ENCODE results near the gene ENTPD1. TPM values are rescaled to one million over a fixed set of nuclear protein-coding genes. Genes with fewer than 3 reads are reported as not detected.
"Not testable (repeated sequence)": the region's sequence is repeated elsewhere in the genome, so short reads cannot be mapped to it uniquely, and the experiment has no call there.

ENTPD1 gene
- total RNA-seq, 1 experiment from 2014 or later: not detected

DNA sequence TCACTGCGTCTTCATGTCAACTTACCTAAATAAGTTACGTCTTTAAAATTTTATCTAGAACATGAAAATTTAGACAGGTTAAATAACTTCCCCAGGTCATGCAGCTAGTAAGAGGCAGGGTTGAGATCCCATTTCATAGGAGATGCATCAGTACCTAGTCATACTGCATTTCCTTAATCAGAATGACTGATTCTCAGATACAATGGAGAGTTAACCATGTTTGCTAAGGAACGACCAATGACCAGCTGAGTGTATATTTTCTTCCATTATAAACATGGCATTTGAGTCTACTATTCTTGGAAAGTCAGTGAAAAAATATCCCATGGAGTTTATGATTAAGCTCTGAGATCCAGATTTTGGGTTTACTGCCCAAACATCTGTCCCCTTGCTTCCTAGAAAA is 39.6 kb downstream of the ENTPD1 start:
- H3K27ac Mint-ChIP-seq (ENCODE audit: low read depth, unreplicated experiment): no peak overlapping the region
- H3K27me3 Mint-ChIP-seq (ENCODE audit: insufficient read depth, unreplicated experiment): no peaks in the 10 kb centered on the region
- no peaks in the 10 kb centered on the region for H3K9me3 Mint-ChIP-seq (ENCODE audit: unreplicated experiment)
- intact Hi-C loops (cut with micrococcal nuclease): no loop called here
- H3K4me3 Mint-ChIP-seq (ENCODE audit: unreplicated experiment): no peak overlapping the region
- no peak for TF ChIP-seq CTCF (IDR thresholded peaks at IDR 0.05; ENCODE audit: unreplicated experiment)
- DNase-seq (ENCODE audit: unreplicated experiment): no peak
- POLR2A ChIA-PET: interaction anchor here (0.6 kb wide), 1 partner anchor 990 kb away, joined by 3 read pairs; no protein-coding TSS in a partner anchor
- BruUV-seq (replicated peaks): no TSS peak
- no peaks in the 10 kb centered on the region for H3K4me1 Mint-ChIP-seq (ENCODE audit: insufficient read depth, unreplicated experiment)
- CTCF ChIA-PET: no interaction called here
- no peaks in the 10 kb centered on the region for H3K36me3 Mint-ChIP-seq (ENCODE audit: insufficient read depth, unreplicated experiment)

GRCh38 chr10:95796504-95796903 is 40.5 kb downstream of the ENTPD1 start:
- no TSS peak for BruUV-seq (replicated peaks)
- Mint-ChIP-seq H3K36me3 (ENCODE audit: insufficient read depth, unreplicated experiment) (no peaks in the 10 kb centered on the region), H3K4me1 (ENCODE audit: insufficient read depth, unreplicated experiment) (no peaks in the 10 kb centered on the region), H3K27ac (ENCODE audit: low read depth, unreplicated experiment) (no peak overlapping the region), H3K4me3 (ENCODE audit: unreplicated experiment) (no peak overlapping the region), H3K9me3 (ENCODE audit: unreplicated experiment) (no peaks in the 10 kb centered on the region), H3K27me3 (ENCODE audit: insufficient read depth, unreplicated experiment) (no peaks in the 10 kb centered on the region)
- intact Hi-C loops (cut with micrococcal nuclease): no loop called here
- ChIA-PET POLR2A (no interaction called here), CTCF (no interaction called here)
- DNase-seq (ENCODE audit: unreplicated experiment): no peak
- TF ChIP-seq CTCF (IDR thresholded peaks at IDR 0.05; ENCODE audit: unreplicated experiment): no peak

- DNase-seq (ENCODE audit: unreplicated experiment): no peak
Measured at GRCh38 chr10:95798096-95798855, 42.3 kb downstream of the ENTPD1 start.

DNA sequence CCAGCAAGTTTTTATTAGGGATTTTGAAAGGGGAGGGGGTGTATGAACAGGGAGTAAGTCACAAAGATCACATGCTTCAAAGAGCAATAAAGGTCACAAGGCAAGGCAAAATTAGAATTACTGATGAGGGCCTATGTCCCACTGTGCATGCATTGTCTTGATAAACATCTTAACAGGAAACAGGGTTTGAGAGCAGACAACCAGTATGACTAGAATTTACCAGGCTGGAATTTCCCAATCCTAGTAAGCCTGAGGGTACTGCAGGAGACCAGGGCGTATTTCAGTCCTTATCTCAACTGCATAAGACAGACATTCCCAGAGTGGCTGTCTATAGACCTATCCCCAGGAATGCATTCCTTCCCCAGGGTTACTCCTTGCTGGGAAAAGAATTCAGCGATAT is 44.3 kb downstream of the ENTPD1 start:
- BruUV-seq (replicated peaks); H3K4me3 Mint-ChIP-seq (ENCODE audit: unreplicated experiment); H3K27me3 Mint-ChIP-seq (ENCODE audit: insufficient read depth, unreplicated experiment); H3K9me3 Mint-ChIP-seq (ENCODE audit: unreplicated experiment); POLR2A ChIA-PET; H3K27ac Mint-ChIP-seq (ENCODE audit: low read depth, unreplicated experiment); DNase-seq (ENCODE audit: unreplicated experiment); intact Hi-C loops (cut with micrococcal nuclease); H3K36me3 Mint-ChIP-seq (ENCODE audit: insufficient read depth, unreplicated experiment); H3K4me1 Mint-ChIP-seq (ENCODE audit: insufficient read depth, unreplicated experiment): not testable (repeated sequence)
- CTCF ChIA-PET: interaction anchor here (0.6 kb wide), 1 partner anchor 433 kb away, joined by 3 read pairs; no protein-coding TSS in a partner anchor

More at GRCh38 chr10:95798096-95798855, 42.3 kb downstream of the ENTPD1 start:
- no peak for TF ChIP-seq CTCF (IDR thresholded peaks at IDR 0.05; ENCODE audit: unreplicated experiment)
- Mint-ChIP-seq H3K27ac (ENCODE audit: low read depth, unreplicated experiment) (no peak overlapping the region), H3K36me3 (ENCODE audit: insufficient read depth, unreplicated experiment) (no peaks in the 10 kb centered on the region), H3K4me3 (ENCODE audit: unreplicated experiment) (no peak overlapping the region), H3K9me3 (ENCODE audit: unreplicated experiment) (no peaks in the 10 kb centered on the region), H3K4me1 (ENCODE audit: insufficient read depth, unreplicated experiment) (no peaks in the 10 kb centered on the region), H3K27me3 (ENCODE audit: insufficient read depth, unreplicated experiment) (no peaks in the 10 kb centered on the region)
- POLR2A ChIA-PET: no interaction called here
- intact Hi-C loops (cut with micrococcal nuclease): no loop called here
- CTCF ChIA-PET: no interaction called here
- no TSS peak for BruUV-seq (replicated peaks)

- H3K9me3 Mint-ChIP-seq (ENCODE audit: unreplicated experiment); H3K27ac Mint-ChIP-seq (ENCODE audit: low read depth, unreplicated experiment); BruUV-seq (replicated peaks); H3K4me1 Mint-ChIP-seq (ENCODE audit: insufficient read depth, unreplicated experiment); intact Hi-C loops (cut with micrococcal nuclease); H3K4me3 Mint-ChIP-seq (ENCODE audit: unreplicated experiment); H3K27me3 Mint-ChIP-seq (ENCODE audit: insufficient read depth, unreplicated experiment); DNase-seq (ENCODE audit: unreplicated experiment); H3K36me3 Mint-ChIP-seq (ENCODE audit: insufficient read depth, unreplicated experiment): not testable (repeated sequence)
- ChIA-PET CTCF (interaction anchor here (0.7 kb wide), 1 partner anchor 89 kb away, joined by 3 read pairs; no protein-coding TSS in a partner anchor), POLR2A (interaction anchor here (0.6 kb wide), 1 partner anchor 44 kb away, joined by 4 read pairs; no protein-coding TSS in a partner anchor)
Measured at GRCh38 chr10:95806687-95807380, 50.9 kb downstream of the ENTPD1 start.

- H3K4me3 Mint-ChIP-seq (ENCODE audit: unreplicated experiment); H3K9me3 Mint-ChIP-seq (ENCODE audit: unreplicated experiment); DNase-seq (ENCODE audit: unreplicated experiment); H3K4me1 Mint-ChIP-seq (ENCODE audit: insufficient read depth, unreplicated experiment); H3K36me3 Mint-ChIP-seq (ENCODE audit: insufficient read depth, unreplicated experiment); BruUV-seq (replicated peaks); H3K27ac Mint-ChIP-seq (ENCODE audit: low read depth, unreplicated experiment); CTCF ChIA-PET; H3K27me3 Mint-ChIP-seq (ENCODE audit: insufficient read depth, unreplicated experiment); POLR2A ChIA-PET; intact Hi-C loops (cut with micrococcal nuclease): not testable (repeated sequence)
Measured at GRCh38 chr10:95808705-95809308, 52.8 kb downstream of the ENTPD1 start.
